Pancreas (tissue), 10 donors: Measurements from ENCODE around the gene UBE2F. TPM values are rescaled to one million over a fixed set of nuclear protein-coding genes. Genes with fewer than 3 reads are reported as not detected.

ENCODE experiments used
- ATAC-seq, 4 donors: fragments of 200-7000 bp; cut with Tn5 transposase; one replicate each; pipeline versions ENCODE4 v1.8.0 to v1.9.1; 2020; ENCODE audit warnings: mild to moderate bottlenecking in 4 of 4, moderate library complexity in 4 of 4
- DNase-seq, 6 donors: peaks; one replicate each; pipeline ENCODE4 v3.0.0-alpha.2; 2020
- FAIRE-seq: peaks from 2 replicates; lab custom pipeline; 2012; peaks lifted over from hg19 to GRCh38; lab: Jason Lieb, UNC
- H3K27ac ChIP-seq, 4 donors: fragments of 200-600 bp; sonication (generic); 1 replicate in 3 of 4; 2 replicates in 1 of 4; pipeline versions ENCODE4 v1.5.0 to v1.8.0; 2020
- H3K27me3 ChIP-seq, 4 donors: fragments of 200-600 bp; one replicate each; pipeline ENCODE4 v1.8.0; 2021
- H3K36me3 ChIP-seq, 3 donors: fragments of 200-600 bp; sonication (generic) in 1 of 3; one replicate each; pipeline versions ENCODE4 v1.5.0 to v1.8.0; 2020 to 2021
- H3K4me1 ChIP-seq, 3 donors: fragments of 200-600 bp; one replicate each; pipeline ENCODE4 v1.8.0; 2021
- H3K4me3 ChIP-seq, 4 donors: fragments of 200-600 bp; sonication (generic) in 2 of 4; one replicate each; pipeline versions ENCODE4 v1.5.0 to v1.8.0; 2020 to 2021
- H3K9me3 ChIP-seq, 4 donors: fragments of 200-600 bp; one replicate each; pipeline ENCODE4 v1.8.0; 2021
- CTCF ChIP-seq, 4 donors: fragments of 200-600 bp; sonication (generic) in 3 of 4; IDR thresholded peaks; one replicate each; pipeline versions ENCODE4 v1.5.0 to v1.8.0; 2021; ENCODE audit warnings: antibody characterized with exemption in 4 of 4
- WGBS, 2 donors: extraction: QIAGEN DNeasy Blood & Tissue Kit; methylation state at CpG; one replicate each; pipeline ENCODE4 v1.1.7; 2013; 5-methylcytosine and 5-hydroxymethylcytosine counted together
- intact Hi-C, 3 donors: fragments of 100-400 bp; cut with DNase I; formaldehyde crosslinking; loops; one replicate each; pipeline versions ENCODE4 v1.11.1 to v1.14.2; 2022
- polyA plus RNA-seq, 2 donors: library from polyadenylated mRNA; stranded (reverse); fragments of 200-250 nt; gene quantifications; one replicate each; pipeline ENCODE4 v1.2.3, GENCODE V29; 2013
- total RNA-seq, 6 donors: library from RNA; stranded (reverse); fragmentation: NEBNext Ultra II Directional in 4 of 6; extraction: Animal tissue kit (Norgen Biotek cat#: 25700) in 4 of 6; gene quantifications; one replicate each; pipeline versions ENCODE4 v1.2.1 to v1.2.4, GENCODE V29; 2021 to 2023
- donor health status: healthy with polysubstance abuse.
- donor health status: DM: no; HTN: no; CAD: no; lungs with moderate emphysema.
- donor health status: DM: no; HTN: no; CAD: no.
- donor health status: control.
- donor health status: control.
- donor health status: Bipolar disorder and iron deficiency.
- donor health status: DM: yes; HTN: yes; CAD: no.
- donor health status: DM: no; HTN: no; CAD: no.
- donor health status: DM: no; HTN: no; CAD: no.
- donor health status: DM: yes; HTN: yes; CAD: no.

The UBE2F gene
- total and polyA plus RNA-seq, 8 donors, result 32.4 to 51.7 (median 40.4) TPM

GRCh38 chr2:238069877-238070276 lies 103.1 kb downstream of the UBE2F start:
- intact Hi-C loops, result no loop called here
- H3K9me3 ChIP-seq, result no peaks in the 10 kb centered on the region
- DNase-seq, result peak; percentile 73 to 90 (median 80)
- peak overlapping the region; percentile 45 to 80 (median 64) for H3K27ac ChIP-seq
- WGBS, 2 donors, result 18 to 19% methylated on average over 9 of the region's 9 CpGs
- FAIRE-seq, result no peak
- peak; percentile 95 to 97 (median 96) for ATAC-seq
- H3K36me3 ChIP-seq, result peaks cover 0 to 6% (median 0%) of the 10 kb centered on the region in 3 donors
- H3K4me3 ChIP-seq, result no peak overlapping the region
- peaks cover 18 to 27% (median 22%) of the 10 kb centered on the region in 3 donors for H3K4me1 ChIP-seq
- TF ChIP-seq CTCF (IDR thresholded peaks at IDR 0.05), result no peak
- H3K27me3 ChIP-seq, result no peaks in the 10 kb centered on the region

GRCh38 chr2:238075397-238075796 lies 108.6 kb downstream of the UBE2F start:
- H3K9me3 ChIP-seq, result no peaks in the 10 kb centered on the region
- H3K4me3 ChIP-seq, result no peak overlapping the region
- peaks cover 4 to 13% (median 13%) of the 10 kb centered on the region in 3 donors for H3K4me1 ChIP-seq
- FAIRE-seq (no peak), DNase-seq (no peak), ATAC-seq (no peak)
- TF ChIP-seq CTCF (IDR thresholded peaks at IDR 0.05), result no peak
- intact Hi-C loops, result no loop called here
- H3K27me3 ChIP-seq, result no peaks in the 10 kb centered on the region
- no peaks in the 10 kb centered on the region for H3K36me3 ChIP-seq
- H3K27ac ChIP-seq, result no peak overlapping the region

- H3K9me3 ChIP-seq, result no peaks in the 10 kb centered on the region
- 88 to 94% methylated on average over 1 of the region's 1 CpG for WGBS, 2 donors
- intact Hi-C loops, result no loop called here
- no peaks in the 10 kb centered on the region for H3K27me3 ChIP-seq
- H3K4me1 ChIP-seq, result peaks cover 0 to 10% (median 7%) of the 10 kb centered on the region in 3 donors
- no peak overlapping the region for H3K4me3 ChIP-seq
- no peak overlapping the region for H3K27ac ChIP-seq
- ATAC-seq, result no peak
- H3K36me3 ChIP-seq, result peaks cover 0 to 12% (median 6%) of the 10 kb centered on the region in 3 donors
- no peak for DNase-seq
- TF ChIP-seq CTCF (IDR thresholded peaks at IDR 0.05), result no peak
- FAIRE-seq, result no peak
Observed at GRCh38 chr2:238077292-238077691, 110.5 kb downstream of the UBE2F start.

GRCh38 chr2:238079874-238080327 lies 113.1 kb downstream of the UBE2F start:
- peak in 1 of 6 donors; percentile 3 for DNase-seq
- 40 to 44% methylated on average over 2 of the region's 2 CpGs for WGBS, 2 donors
- intact Hi-C loops, result no loop called here
- H3K27ac ChIP-seq, result peak overlapping the region in 1 of 4 donors; percentile 33
- no peaks in the 10 kb centered on the region for H3K9me3 ChIP-seq
- ATAC-seq, result peak; percentile 70 to 87 (median 78)
- FAIRE-seq, result no peak
- TF ChIP-seq CTCF (IDR thresholded peaks at IDR 0.05), result no peak
- peaks cover 0 to 10% (median 7%) of the 10 kb centered on the region in 3 donors for H3K4me1 ChIP-seq
- no peak overlapping the region for H3K4me3 ChIP-seq
- no peaks in the 10 kb centered on the region for H3K27me3 ChIP-seq
- peaks cover 0 to 28% (median 6%) of the 10 kb centered on the region in 3 donors for H3K36me3 ChIP-seq

- Histone ChIP-seq H3K9me3 (no peaks in the 10 kb centered on the region), H3K36me3 (peaks cover 0 to 28% (median 6%) of the 10 kb centered on the region in 3 donors), H3K4me3 (no peak overlapping the region), H3K27ac (no peak overlapping the region), H3K4me1 (peaks cover 0 to 10% (median 7%) of the 10 kb centered on the region in 3 donors), H3K27me3 (no peaks in the 10 kb centered on the region)
- intact Hi-C loops, result no loop called here
- ATAC-seq, result peak in 1 of 4 donors; percentile 19
- TF ChIP-seq CTCF (IDR thresholded peaks at IDR 0.05), result no peak
- 97 to 98% methylated on average over 15 of the region's 15 CpGs for WGBS, 2 donors
- peak in 1 of 6 donors; percentile 10 for DNase-seq
- FAIRE-seq, result no peak
Observed at GRCh38 chr2:238080518-238080917, 113.7 kb downstream of the UBE2F start.
